GM23338 (cell line): Measurements from ENCODE around the gene ABHD17A. TPM values are rescaled to one million over a fixed set of nuclear protein-coding genes. Genes with fewer than 3 reads are reported as not detected.

ENCODE experiments used
- ATAC-seq: fragments of 200-7000 bp; cut with Tn5 transposase; 3 replicates; pipeline ENCODE4 v1.9.1; 2020
- DNase-seq: peaks from one replicate; pipeline ENCODE4 v3.0.0-alpha.2; 2015; ENCODE audit warnings: low spot score
- H2AFZ ChIP-seq: fragments of 200-600 bp; sonication (generic); 2 replicates; pipeline ENCODE4 v1.8.0; 2016; ENCODE audit warnings: antibody characterized with exemption, mild to moderate bottlenecking, moderate library complexity
- H3F3A ChIP-seq: fragments of 200-600 bp; sonication (generic); replicated peaks from 2 replicates; pipeline ENCODE4 v1.8.0; 2017; ENCODE audit warnings: antibody characterized with exemption, mixed run types, low read depth
- H3K27ac ChIP-seq: fragments of 200-600 bp; sonication (generic); 2 replicates; pipeline ENCODE4 v1.6.1; 2016; ENCODE audit warnings: low read depth
- H3K27me3 ChIP-seq: fragments of 200-600 bp; sonication (generic); 2 replicates; pipeline ENCODE4 v1.8.0; 2016; ENCODE audit warnings: mild to moderate bottlenecking, mixed run types, moderate library complexity; ENCODE audit not compliant: insufficient read depth
- H3K36me3 ChIP-seq: fragments of 200-600 bp; sonication (generic); 2 replicates; pipeline ENCODE4 v1.8.0; 2016; ENCODE audit warnings: mild to moderate bottlenecking; ENCODE audit not compliant: insufficient read depth
- H3K4me1 ChIP-seq: fragments of 200-600 bp; sonication (generic); 2 replicates; pipeline ENCODE4 v1.8.0; 2016; ENCODE audit warnings: mild to moderate bottlenecking, moderate library complexity; ENCODE audit not compliant: insufficient read depth
- H3K4me2 ChIP-seq: fragments of 200-600 bp; sonication (generic); 2 replicates; pipeline ENCODE4 v1.7.1; 2017; ENCODE audit warnings: mixed run types
- H3K4me3 ChIP-seq: fragments of 200-600 bp; sonication (generic); 2 replicates; pipeline ENCODE4 v1.6.1; 2016; ENCODE audit warnings: mixed run types
- H3K79me2 ChIP-seq: fragments of 200-600 bp; sonication (generic); replicated peaks from 2 replicates; pipeline ENCODE4 v1.8.0; 2017; ENCODE audit warnings: mild to moderate bottlenecking; ENCODE audit not compliant: insufficient read depth
- H3K9me2 ChIP-seq: fragments of 200-600 bp; sonication (generic); 2 replicates; pipeline ENCODE4 v1.8.0; 2017; ENCODE audit not compliant: insufficient read depth
- H4K20me1 ChIP-seq: fragments of 200-600 bp; sonication (generic); replicated peaks from 2 replicates; pipeline ENCODE4 v1.8.0; 2017; ENCODE audit warnings: mild to moderate bottlenecking; ENCODE audit not compliant: insufficient read depth
- H3K27ac Mint-ChIP-seq: 2 replicates; pipeline ENCODE4 v1.8.0; 2020; ENCODE audit warnings: inconsistent platforms, mild to moderate bottlenecking, moderate library complexity, mixed read lengths
- H3K27me3 Mint-ChIP-seq: 3 replicates; pipeline ENCODE4 v1.8.0; 2022; ENCODE audit warnings: low read depth, mild to moderate bottlenecking, moderate library complexity, mixed read lengths, inconsistent platforms; ENCODE audit not compliant: insufficient read depth, poor library complexity
- H3K36me3 Mint-ChIP-seq: 3 replicates; pipeline ENCODE4 v1.8.0; 2021; ENCODE audit warnings: low read depth, mild to moderate bottlenecking, inconsistent platforms, moderate library complexity, mixed read lengths
- H3K4me1 Mint-ChIP-seq: 3 replicates; pipeline ENCODE4 v1.8.0; 2020; ENCODE audit warnings: mild to moderate bottlenecking, inconsistent platforms, mixed read lengths
- H3K4me3 Mint-ChIP-seq: 3 replicates; pipeline ENCODE4 v1.8.0; 2021; ENCODE audit warnings: moderate library complexity, mild to moderate bottlenecking, inconsistent platforms, mixed read lengths
- H3K9me3 Mint-ChIP-seq: 3 replicates; pipeline ENCODE4 v1.8.0; 2020; ENCODE audit warnings: moderate library complexity, mild to moderate bottlenecking, inconsistent platforms, mixed read lengths
- CREB1 ChIP-seq: fragments of 250-450 bp; sonication (Bioruptor Pico); IDR thresholded peaks from 2 replicates; pipeline ENCODE4 v1.5.0; 2020; ENCODE audit warnings: low read depth, mild to moderate bottlenecking, moderate library complexity
- CTCF ChIP-seq, 2 experiments: fragments of 200-600 bp in 1 of 2; sonication (generic) in 1 of 2; conservative IDR thresholded peaks; 2 replicates each; pipeline versions ENCODE4 v1.5.1 to v1.6.1; 2016 to 2017; ENCODE audit warnings: antibody characterized with exemption in 2 of 2, low read depth in 2 of 2, mild to moderate bottlenecking in 2 of 2, moderate library complexity in 1 of 2
- EZH2 ChIP-seq: fragments of 200-600 bp; sonication (generic); IDR thresholded peaks from one replicate; pipeline ENCODE4 v1.8.0; 2017; ENCODE audit warnings: antibody characterized with exemption, mild to moderate bottlenecking, low read depth; ENCODE audit not compliant: unreplicated experiment
- STAT1 ChIP-seq: IDR thresholded peaks from one replicate; pipeline ENCODE4 v1.6.1; 2016; ENCODE audit warnings: antibody characterized with exemption; ENCODE audit not compliant: unreplicated experiment
- ZNF114 ChIP-seq: fragments of 250-450 bp; sonication (Bioruptor Pico); IDR thresholded peaks from 2 replicates; pipeline ENCODE4 v1.5.0; 2020; ENCODE audit warnings: mild to moderate bottlenecking, moderate library complexity
- polyA plus RNA-seq: library from polyadenylated mRNA; unstranded; fragments of >200 nt; fragmentation: Nextera tagmentation; extraction: Ambion mirVana; gene quantifications from 2 replicates; pipeline ENCODE4 v1.2.1, GENCODE V29; 2016
- total RNA-seq: library from RNA; depleted of rRNA; stranded (reverse); fragments of >200 nt; shearing (Covaris generic); gene quantifications from 2 replicates; pipeline ENCODE4 v1.2.3, GENCODE V29; 2014
- TF ChIP-seq, protein P1 (sequence below): fragments of 250-450 bp; sonication (Bioruptor Pico); IDR thresholded peaks from 2 replicates; pipeline ENCODE4 v1.5.0; 2020; ENCODE audit warnings: mild to moderate bottlenecking, moderate library complexity

The ABHD17A gene
- total and polyA plus RNA-seq, 2 experiments from 2014 or later: 34.2 to 99.9 TPM

DNA sequence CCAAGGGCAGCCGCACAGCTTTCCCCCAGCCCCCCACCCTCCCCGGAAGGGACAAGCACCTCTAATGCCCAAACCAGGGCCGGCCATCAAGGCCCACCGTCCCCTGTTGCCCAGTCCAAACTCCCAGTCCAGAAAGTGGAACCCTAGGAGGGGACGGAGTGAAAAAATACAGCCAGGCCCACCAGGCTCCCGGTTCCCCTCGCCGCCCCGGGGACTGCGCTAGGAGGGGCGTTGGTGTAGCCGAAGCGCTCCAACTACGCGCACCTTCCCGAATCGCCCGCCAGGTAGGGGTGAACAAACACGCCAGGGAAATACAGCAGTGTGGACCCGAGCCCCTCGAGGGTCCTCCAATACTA lies 23.2 kb downstream of the ABHD17A start (continued):
- TF ChIP-seq, protein P1, sequence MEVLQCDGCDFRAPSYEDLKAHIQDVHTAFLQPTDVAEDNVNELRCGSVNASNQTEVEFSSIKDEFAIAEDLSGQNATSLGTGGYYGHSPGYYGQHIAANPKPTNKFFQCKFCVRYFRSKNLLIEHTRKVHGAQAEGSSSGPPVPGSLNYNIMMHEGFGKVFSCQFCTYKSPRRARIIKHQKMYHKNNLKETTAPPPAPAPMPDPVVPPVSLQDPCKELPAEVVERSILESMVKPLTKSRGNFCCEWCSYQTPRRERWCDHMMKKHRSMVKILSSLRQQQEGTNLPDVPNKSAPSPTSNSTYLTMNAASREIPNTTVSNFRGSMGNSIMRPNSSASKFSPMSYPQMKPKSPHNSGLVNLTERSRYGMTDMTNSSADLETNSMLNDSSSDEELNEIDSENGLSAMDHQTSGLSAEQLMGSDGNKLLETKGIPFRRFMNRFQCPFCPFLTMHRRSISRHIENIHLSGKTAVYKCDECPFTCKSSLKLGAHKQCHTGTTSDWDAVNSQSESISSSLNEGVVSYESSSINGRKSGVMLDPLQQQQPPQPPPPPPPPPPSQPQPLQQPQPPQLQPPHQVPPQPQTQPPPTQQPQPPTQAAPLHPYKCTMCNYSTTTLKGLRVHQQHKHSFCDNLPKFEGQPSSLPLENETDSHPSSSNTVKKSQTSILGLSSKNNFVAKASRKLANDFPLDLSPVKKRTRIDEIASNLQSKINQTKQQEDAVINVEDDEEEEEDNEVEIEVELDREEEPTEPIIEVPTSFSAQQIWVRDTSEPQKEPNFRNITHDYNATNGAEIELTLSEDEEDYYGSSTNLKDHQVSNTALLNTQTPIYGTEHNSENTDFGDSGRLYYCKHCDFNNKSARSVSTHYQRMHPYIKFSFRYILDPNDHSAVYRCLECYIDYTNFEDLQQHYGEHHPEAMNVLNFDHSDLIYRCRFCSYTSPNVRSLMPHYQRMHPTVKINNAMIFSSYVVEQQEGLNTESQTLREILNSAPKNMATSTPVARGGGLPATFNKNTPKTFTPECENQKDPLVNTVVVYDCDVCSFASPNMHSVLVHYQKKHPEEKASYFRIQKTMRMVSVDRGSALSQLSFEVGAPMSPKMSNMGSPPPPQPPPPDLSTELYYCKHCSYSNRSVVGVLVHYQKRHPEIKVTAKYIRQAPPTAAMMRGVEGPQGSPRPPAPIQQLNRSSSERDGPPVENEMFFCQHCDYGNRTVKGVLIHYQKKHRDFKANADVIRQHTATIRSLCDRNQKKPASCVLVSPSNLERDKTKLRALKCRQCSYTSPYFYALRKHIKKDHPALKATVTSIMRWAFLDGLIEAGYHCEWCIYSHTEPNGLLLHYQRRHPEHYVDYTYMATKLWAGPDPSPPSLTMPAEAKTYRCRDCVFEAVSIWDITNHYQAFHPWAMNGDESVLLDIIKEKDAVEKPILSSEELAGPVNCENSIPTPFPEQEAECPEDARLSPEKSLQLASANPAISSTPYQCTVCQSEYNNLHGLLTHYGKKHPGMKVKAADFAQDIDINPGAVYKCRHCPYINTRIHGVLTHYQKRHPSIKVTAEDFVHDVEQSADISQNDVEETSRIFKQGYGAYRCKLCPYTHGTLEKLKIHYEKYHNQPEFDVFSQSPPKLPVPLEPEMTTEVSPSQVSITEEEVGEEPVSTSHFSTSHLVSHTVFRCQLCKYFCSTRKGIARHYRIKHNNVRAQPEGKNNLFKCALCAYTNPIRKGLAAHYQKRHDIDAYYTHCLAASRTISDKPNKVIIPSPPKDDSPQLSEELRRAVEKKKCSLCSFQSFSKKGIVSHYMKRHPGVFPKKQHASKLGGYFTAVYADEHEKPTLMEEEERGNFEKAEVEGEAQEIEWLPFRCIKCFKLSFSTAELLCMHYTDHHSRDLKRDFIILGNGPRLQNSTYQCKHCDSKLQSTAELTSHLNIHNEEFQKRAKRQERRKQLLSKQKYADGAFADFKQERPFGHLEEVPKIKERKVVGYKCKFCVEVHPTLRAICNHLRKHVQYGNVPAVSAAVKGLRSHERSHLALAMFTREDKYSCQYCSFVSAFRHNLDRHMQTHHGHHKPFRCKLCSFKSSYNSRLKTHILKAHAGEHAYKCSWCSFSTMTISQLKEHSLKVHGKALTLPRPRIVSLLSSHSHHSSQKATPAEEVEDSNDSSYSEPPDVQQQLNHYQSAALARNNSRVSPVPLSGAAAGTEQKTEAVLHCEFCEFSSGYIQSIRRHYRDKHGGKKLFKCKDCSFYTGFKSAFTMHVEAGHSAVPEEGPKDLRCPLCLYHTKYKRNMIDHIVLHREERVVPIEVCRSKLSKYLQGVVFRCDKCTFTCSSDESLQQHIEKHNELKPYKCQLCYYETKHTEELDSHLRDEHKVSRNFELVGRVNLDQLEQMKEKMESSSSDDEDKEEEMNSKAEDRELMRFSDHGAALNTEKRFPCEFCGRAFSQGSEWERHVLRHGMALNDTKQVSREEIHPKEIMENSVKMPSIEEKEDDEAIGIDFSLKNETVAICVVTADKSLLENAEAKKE: no peak
- TF ChIP-seq STAT1: no peak
- no peak for TF ChIP-seq EZH2
- TF ChIP-seq ZNF114 (CRISPR knock-in tag): no peak
- no peak for TF ChIP-seq CTCF (conservative IDR thresholded peaks at IDR 0.05; ENCODE audit: low read depth in 2 of 2)

- Mint-ChIP-seq H3K4me3 (peak overlapping the region; percentile 90), H3K9me3 (no peaks in the 10 kb centered on the region), H3K27ac (no peak overlapping the region), H3K27me3 (peaks cover 24% of the 10 kb centered on the region), H3K36me3 (no peaks in the 10 kb centered on the region; the same call in 2 of the 3 replicates), H3K4me1 (peaks cover 34% of the 10 kb centered on the region; the same call in 2 of the 3 replicates)
- Histone ChIP-seq H3K27me3 (peaks cover 16% of the 10 kb centered on the region), H3F3A (0 out of 2 replicates have a peak, but pooled peaks cover 4% of the 10 kb centered on the region), H3K27ac (no peak overlapping the region), H4K20me1 (peaks cover 21% of the 10 kb centered on the region; the same call in 1 of the 2 replicates), H3K79me2 (peaks cover 51% of the 10 kb centered on the region), H3K4me3 (peak overlapping the region; percentile 94), H3K4me2 (peak overlapping the region; percentile 98), H3K9me2 (no peaks in the 10 kb centered on the region), H2AFZ (no peak overlapping the region), H3K36me3 (no peaks in the 10 kb centered on the region), H3K4me1 (peaks cover 48% of the 10 kb centered on the region)
- DNase-seq (no peak), ATAC-seq (no peak)
- no peak for TF ChIP-seq CTCF (conservative IDR thresholded peaks at IDR 0.05; ENCODE audit: low read depth in 2 of 2)
- no peak for TF ChIP-seq CREB1 (CRISPR knock-in tag)
Measured at GRCh38 chr19:1861599-1862031, 23.7 kb downstream of the ABHD17A start.
